K562 (cell line): ENCODE data around the gene CRNKL1. TPM values are rescaled to one million over a fixed set of nuclear protein-coding genes. Genes with fewer than 3 reads are reported as not detected.

Source experiments
- ATAC-seq: fragments of 200-7000 bp; cut with Tn5 transposase; 3 replicates; pipeline ENCODE4 v1.9.1; 2020; ENCODE audit warnings: moderate library complexity
- BruUV-seq: library from RNA; stranded (reverse); fragments of 400-500 nt; replicated peaks from 2 replicates; lab custom pipeline; 2021; lab: Mats Ljungman, UMichigan
- CTCF ChIA-PET: fragments of 300-600 bp; formaldehyde crosslinking; extraction: SDS; loops from one replicate; lab custom pipeline; 2021; ENCODE audit warnings: low intra/inter-chr PET ratio; lab: Yijun Ruan, JAX
- POLR2A ChIA-PET: fragments of 300-600, 350-650 bp; sonication (Branson Sonifier 250); formaldehyde crosslinking; extraction: SDS; loops from one replicate; lab custom pipeline; 2021; ENCODE audit warnings: antibody characterized with exemption, inconsistent platforms; lab: Yijun Ruan, JAX
- DNase-seq, 4 experiments: peaks; one replicate each; pipeline versions ENCODE4 v3.0.0 to v3.0.0-alpha.2; 2011 to 2018; ENCODE audit warnings: low spot score in 3 of 4, mixed read lengths in 3 of 4; ENCODE audit errors: extremely low read depth in 1 of 4
- FAIRE-seq: peaks from 2 replicates; lab custom pipeline; 2011; peaks lifted over from hg19 to GRCh38; lab: Jason Lieb, UNC
- H2AFZ ChIP-seq: 2 replicates; pipeline ENCODE4 v1.6.0; 2011; ENCODE audit warnings: low read depth, low read length, control low read depth, inconsistent platforms
- H3K27ac ChIP-seq: fragments of 200-600 bp; 3 replicates; pipeline ENCODE4 v1.8.0; 2011; ENCODE audit warnings: low read depth, mild to moderate bottlenecking, control low read depth, inconsistent platforms, low read length, moderate library complexity, mixed read lengths; ENCODE audit errors: extremely low read depth
- H3K27me3 ChIP-seq, 2 experiments: fragments of 300-600 bp in 1 of 2; 2 replicates in 1 of 2; 3 replicates in 1 of 2; pipeline versions ENCODE4 v1.6.0 to v1.8.0; 2011; ENCODE audit warnings: inconsistent platforms in 2 of 2, low read length in 2 of 2, mild to moderate bottlenecking in 1 of 2, mixed read lengths in 1 of 2, moderate library complexity in 1 of 2; ENCODE audit not compliant: control insufficient read depth in 2 of 2, insufficient read depth in 2 of 2
- H3K36me3 ChIP-seq: fragments of 300-600 bp; 3 replicates; pipeline ENCODE4 v1.8.0; 2011; ENCODE audit warnings: mild to moderate bottlenecking, low read length, inconsistent platforms; ENCODE audit not compliant: control insufficient read depth, insufficient read depth
- H3K4me1 ChIP-seq, 2 experiments: fragments of 200-600 bp in 1 of 2; replicated peaks in 1 of 2; 2 replicates in 1 of 2; 3 replicates in 1 of 2; pipeline versions ENCODE4 v1.5.1 to v1.8.0; 2011; ENCODE audit warnings: inconsistent platforms in 2 of 2, low read length in 2 of 2, mild to moderate bottlenecking in 1 of 2, mixed read lengths in 1 of 2, moderate library complexity in 1 of 2; ENCODE audit not compliant: control insufficient read depth in 2 of 2, insufficient read depth in 2 of 2
- H3K4me2 ChIP-seq: 2 replicates; pipeline ENCODE4 v1.6.1; 2011; ENCODE audit warnings: low read length, control low read depth, inconsistent platforms, mixed read lengths; ENCODE audit not compliant: insufficient read depth
- H3K4me3 ChIP-seq: fragments of 200-600 bp; sonication (generic), shearing (Covaris generic); 2 replicates; pipeline ENCODE4 v1.5.1; 2016; ENCODE audit warnings: control low read depth, inconsistent platforms
- H3K79me2 ChIP-seq: fragments of 200-600 bp; 3 replicates; pipeline ENCODE4 v1.8.0; 2011; ENCODE audit warnings: low read length, inconsistent platforms; ENCODE audit not compliant: control insufficient read depth, insufficient read depth
- H3K9ac ChIP-seq, 2 experiments: 2 replicates each; pipeline versions ENCODE4 v1.6.0 to v1.6.1; 2011; ENCODE audit warnings: low read depth in 2 of 2, low read length in 2 of 2, control low read depth in 1 of 2, inconsistent platforms in 1 of 2, mild to moderate bottlenecking in 1 of 2, mixed read lengths in 1 of 2; ENCODE audit not compliant: insufficient read depth in 1 of 2
- H3K9me1 ChIP-seq: one replicate; pipeline ENCODE4 v1.6.0; 2011; ENCODE audit warnings: inconsistent platforms, mild to moderate bottlenecking, low read length, moderate library complexity; ENCODE audit not compliant: control insufficient read depth, insufficient read depth
- H3K9me3 ChIP-seq: replicated peaks from 2 replicates; pipeline ENCODE4 v1.5.1; 2011; ENCODE audit warnings: low read depth, low read length, inconsistent platforms; ENCODE audit not compliant: control insufficient read depth, insufficient read depth
- H4K20me1 ChIP-seq: replicated peaks from 2 replicates; pipeline ENCODE4 v1.6.1; 2011; ENCODE audit warnings: low read length, inconsistent platforms, mixed read lengths; ENCODE audit not compliant: control insufficient read depth, insufficient read depth
- CBX1 ChIP-seq: sonication (generic); IDR thresholded peaks from 2 replicates; pipeline ENCODE4 v1.6.1; 2016; ENCODE audit warnings: antibody characterized with exemption, low read depth, mild to moderate bottlenecking
- E2F3 ChIP-seq: fragments of 250-450 bp; sonication (Bioruptor Pico); IDR thresholded peaks from 2 replicates; pipeline ENCODE4 v1.4.0; 2020; ENCODE audit warnings: mild to moderate bottlenecking
- ESRRB ChIP-seq: fragments of 250-450 bp; sonication (Bioruptor Pico); IDR thresholded peaks from 2 replicates; pipeline ENCODE4 v1.5.0; 2020; ENCODE audit warnings: mild to moderate bottlenecking, moderate library complexity, borderline replicate concordance
- FOSL1 ChIP-seq: fragments of 200-800 bp; sonication (Bioruptor generic); conservative IDR thresholded peaks from 2 replicates; pipeline ENCODE4 v1.6.1; 2016; ENCODE audit warnings: missing genetic modification characterization, missing compliant biosample characterization
- MIER1 ChIP-seq: fragments of 450-650 bp; IDR thresholded peaks from 2 replicates; pipeline ENCODE4 v1.6.1; 2016; ENCODE audit warnings: antibody characterized with exemption, mild to moderate bottlenecking, low read depth
- NEUROD1 ChIP-seq: fragments of 150-350 bp; IDR thresholded peaks from 2 replicates; pipeline ENCODE4 v1.6.1; 2014; ENCODE audit warnings: borderline replicate concordance, low read length, low read depth; ENCODE audit not compliant: partially characterized antibody
- NR4A1 ChIP-seq, 2 experiments: fragments of 250-450 bp in 1 of 2; fragments of 450-650 bp in 1 of 2; sonication (Bioruptor Pico) in 1 of 2; IDR thresholded peaks; 2 replicates each; pipeline versions ENCODE4 v1.4.0 to v1.6.1; 2016 to 2020; ENCODE audit warnings: mild to moderate bottlenecking in 2 of 2, missing compliant biosample characterization in 1 of 2, missing genetic modification characterization in 1 of 2, moderate library complexity in 1 of 2
- PTBP1 ChIP-seq: fragments of 200-400 bp; formaldehyde crosslinking; IDR thresholded peaks from 2 replicates; pipeline ENCODE4 v1.6.1; 2017; ENCODE audit warnings: low read depth, low read length
- RBM22 ChIP-seq: fragments of 200-400 bp; formaldehyde crosslinking; IDR thresholded peaks from 2 replicates; pipeline ENCODE4 v1.6.1; 2018; ENCODE audit warnings: low read length, low read depth; ENCODE audit not compliant: poor library complexity, severe bottlenecking
- SMAD4 ChIP-seq: fragments of 250-450 bp; sonication (Bioruptor Pico); conservative IDR thresholded peaks from 2 replicates; pipeline ENCODE4 v1.8.0; 2021; ENCODE audit warnings: inconsistent platforms, mild to moderate bottlenecking, moderate library complexity
- SMARCE1 ChIP-seq: fragments of 450-650 bp; IDR thresholded peaks from 2 replicates; pipeline ENCODE4 v1.7.1; 2016; ENCODE audit warnings: mild to moderate bottlenecking
- SREBF1 ChIP-seq: fragments of 150-350 bp; IDR thresholded peaks from 2 replicates; pipeline ENCODE4 v1.6.1; 2014; ENCODE audit warnings: antibody characterized with exemption, low read depth, low read length, borderline replicate concordance
- ZFP1 ChIP-seq: fragments of 450-650 bp; formaldehyde crosslinking; IDR thresholded peaks from 2 replicates; pipeline ENCODE4 v1.4.0; 2020; ENCODE audit warnings: mild to moderate bottlenecking, mixed read lengths
- ZNF146 ChIP-seq: IDR thresholded peaks from one replicate; pipeline ENCODE4 v1.6.1; 2018; ENCODE audit warnings: missing compliant biosample characterization; ENCODE audit not compliant: unreplicated experiment
- ZNF184 ChIP-seq: sonication (generic); formaldehyde crosslinking; IDR thresholded peaks from 2 replicates; pipeline ENCODE4 v1.5.0; 2020; ENCODE audit warnings: missing genetic modification reagents
- ZNF224 ChIP-seq: sonication (generic); formaldehyde crosslinking; IDR thresholded peaks from 2 replicates; pipeline ENCODE4 v1.8.0; 2022; ENCODE audit warnings: mild to moderate bottlenecking, missing genetic modification reagents
- ZNF766 ChIP-seq: fragments of 200-800 bp; sonication (Bioruptor generic); conservative IDR thresholded peaks from 2 replicates; pipeline ENCODE4 v1.6.1; 2016; ENCODE audit warnings: missing genetic modification characterization, missing compliant biosample characterization
- WGBS: fragments of 100-300 bp; shearing (Covaris generic); methylation state at CpG from one replicate; pipeline ENCODE4 v1.1.6; 2016; ENCODE audit warnings: low coverage, mixed read lengths; ENCODE audit not compliant: insufficient coverage; ENCODE audit errors: missing lambda C conversion rate; 5-methylcytosine and 5-hydroxymethylcytosine counted together
- in situ Hi-C: fragments of 300-500 bp; cut with MboI; formaldehyde crosslinking; loops from 4 replicates; pipeline ENCODE4 v1.15.0; 2018; ENCODE audit warnings: inconsistent platforms, mixed read lengths
- intact Hi-C: fragments of 100-400 bp; cut with micrococcal nuclease; formaldehyde crosslinking; loops from 2 replicates; pipeline ENCODE4 v1.14.2; 2022
- polyA plus RNA-seq, 8 experiments: library from polyadenylated mRNA; depleted of rRNA in 4 of 8; stranded (reverse) in 5 of 8; unstranded in 3 of 8; fragments of >200 nt; fragmentation: Nextera tagmentation in 2 of 8; fragmentation: Illumina TruSeq in 1 of 8; extraction: Ambion mirVana in 2 of 8; extraction: Trizol in 1 of 8; gene quantifications; 2 replicates each; pipeline versions ENCODE4 v1.2.1 to v1.2.3, GENCODE V29; 2011 to 2014; ENCODE audit warnings: inconsistent platforms in 1 of 8, missing spikeins in 1 of 8
- total RNA-seq, 7 experiments: library from RNA; depleted of rRNA in 6 of 7; stranded (reverse); fragments of >200 nt in 6 of 7; fragmentation: Illumina TruSeq in 2 of 7; extraction: Trizol in 2 of 7; gene quantifications; 2 replicates each; pipeline versions ENCODE4 v1.2.1 to v1.2.3, GENCODE V29; 2011 to 2021; ENCODE audit warnings: low replicate concordance in 1 of 7
- TF ChIP-seq, protein P1 (sequence below): fragments of 250-450 bp; sonication (Bioruptor Pico); IDR thresholded peaks from 2 replicates; pipeline ENCODE4 v1.9.0; 2021; ENCODE audit warnings: mild to moderate bottlenecking
- TF ChIP-seq, protein P2 (sequence below): sonication (generic); formaldehyde crosslinking; IDR thresholded peaks from 2 replicates; pipeline ENCODE4 v1.4.0; 2020; ENCODE audit warnings: mild to moderate bottlenecking, missing genetic modification reagents
- TF ChIP-seq, protein P3 (sequence below): fragments of 450-650 bp; IDR thresholded peaks from 2 replicates; pipeline ENCODE4 v1.6.1; 2016; ENCODE audit warnings: borderline replicate concordance

Gene CRNKL1
- total and polyA plus RNA-seq, 9 of the 15 experiments (the other 6 are each of a cell fraction or from before 2014, with no cell fraction given), result 8.1 to 17.0 (median 11.7) TPM

DNA sequence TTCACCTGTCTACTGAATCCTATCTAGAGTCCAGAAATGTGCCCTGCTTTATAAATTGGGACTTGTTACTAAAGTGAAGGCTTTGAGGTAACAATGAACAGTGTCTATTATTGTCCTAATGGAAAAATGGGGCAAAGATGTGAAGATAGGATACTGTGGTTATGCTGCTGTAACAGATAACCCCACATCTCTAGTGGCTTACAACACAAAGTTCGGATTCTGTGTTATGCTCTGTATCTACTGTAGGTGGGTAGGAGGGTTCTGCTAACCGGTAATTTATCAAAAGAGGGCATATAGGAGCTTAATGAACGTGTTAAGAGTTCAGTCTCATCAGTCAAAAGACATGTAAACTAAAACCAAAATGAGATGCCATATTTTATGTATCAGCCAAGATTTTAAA is 28.9 kb downstream of the CRNKL1 start:
- no peak overlapping the region for H3K9ac ChIP-seq
- in situ Hi-C loops, result no loop called here
- H3K79me2 ChIP-seq, result peaks cover 72% of the 10 kb centered on the region
- H3K4me2 ChIP-seq, result no peak overlapping the region
- CTCF ChIA-PET, result no interaction called here
- H4K20me1 ChIP-seq, result 0 out of 2 replicates have a peak, but pooled peaks cover 2% of the 10 kb centered on the region
- no peaks in the 10 kb centered on the region for H3K27me3 ChIP-seq
- DNase-seq, result no peak
- no peaks in the 10 kb centered on the region for H3K9me3 ChIP-seq
- no peak overlapping the region for H3K4me3 ChIP-seq
- H3K27ac ChIP-seq, result no peak overlapping the region
- H3K9me1 ChIP-seq, result no peaks in the 10 kb centered on the region
- no peak for ATAC-seq
- WGBS, result 69% methylated on average over 2 of the region's 3 CpGs
- H3K4me1 ChIP-seq, result peaks cover 0 to 7% of the 10 kb centered on the region in 2 experiments; a peak in 3 of 5 replicates
- no peak for FAIRE-seq
- TF ChIP-seq SMARCE1 (no peak), CBX1 (no peak), ZNF184 (CRISPR knock-in tag) (no peak), ZNF766 (CRISPR knock-in tag) (no peak), NEUROD1 (no peak), ESRRB (CRISPR knock-in tag) (no peak), SMAD4 (CRISPR knock-in tag) (no peak), MIER1 (no peak), ZNF224 (CRISPR knock-in tag) (no peak), E2F3 (CRISPR knock-in tag) (no peak), ZFP1 (CRISPR knock-in tag) (no peak), NR4A1 (CRISPR knock-in tag; IDR thresholded peaks at IDR 0.05) (no peak), NR4A1 (tag; IDR thresholded peaks at IDR 0.05) (no peak), FOSL1 (tag) (no peak), PTBP1 (no peak), ZNF146 (CRISPR knock-in tag) (no peak), RBM22 (no peak), SREBF1 (no peak)
- TF ChIP-seq, protein P1, sequence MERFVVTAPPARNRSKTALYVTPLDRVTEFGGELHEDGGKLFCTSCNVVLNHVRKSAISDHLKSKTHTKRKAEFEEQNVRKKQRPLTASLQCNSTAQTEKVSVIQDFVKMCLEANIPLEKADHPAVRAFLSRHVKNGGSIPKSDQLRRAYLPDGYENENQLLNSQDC (CRISPR knock-in tag), result no peak
- TF ChIP-seq, protein P2, sequence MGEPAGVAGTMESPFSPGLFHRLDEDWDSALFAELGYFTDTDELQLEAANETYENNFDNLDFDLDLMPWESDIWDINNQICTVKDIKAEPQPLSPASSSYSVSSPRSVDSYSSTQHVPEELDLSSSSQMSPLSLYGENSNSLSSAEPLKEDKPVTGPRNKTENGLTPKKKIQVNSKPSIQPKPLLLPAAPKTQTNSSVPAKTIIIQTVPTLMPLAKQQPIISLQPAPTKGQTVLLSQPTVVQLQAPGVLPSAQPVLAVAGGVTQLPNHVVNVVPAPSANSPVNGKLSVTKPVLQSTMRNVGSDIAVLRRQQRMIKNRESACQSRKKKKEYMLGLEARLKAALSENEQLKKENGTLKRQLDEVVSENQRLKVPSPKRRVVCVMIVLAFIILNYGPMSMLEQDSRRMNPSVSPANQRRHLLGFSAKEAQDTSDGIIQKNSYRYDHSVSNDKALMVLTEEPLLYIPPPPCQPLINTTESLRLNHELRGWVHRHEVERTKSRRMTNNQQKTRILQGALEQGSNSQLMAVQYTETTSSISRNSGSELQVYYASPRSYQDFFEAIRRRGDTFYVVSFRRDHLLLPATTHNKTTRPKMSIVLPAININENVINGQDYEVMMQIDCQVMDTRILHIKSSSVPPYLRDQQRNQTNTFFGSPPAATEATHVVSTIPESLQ (CRISPR knock-in tag), result no peak
- TF ChIP-seq, protein P3, sequence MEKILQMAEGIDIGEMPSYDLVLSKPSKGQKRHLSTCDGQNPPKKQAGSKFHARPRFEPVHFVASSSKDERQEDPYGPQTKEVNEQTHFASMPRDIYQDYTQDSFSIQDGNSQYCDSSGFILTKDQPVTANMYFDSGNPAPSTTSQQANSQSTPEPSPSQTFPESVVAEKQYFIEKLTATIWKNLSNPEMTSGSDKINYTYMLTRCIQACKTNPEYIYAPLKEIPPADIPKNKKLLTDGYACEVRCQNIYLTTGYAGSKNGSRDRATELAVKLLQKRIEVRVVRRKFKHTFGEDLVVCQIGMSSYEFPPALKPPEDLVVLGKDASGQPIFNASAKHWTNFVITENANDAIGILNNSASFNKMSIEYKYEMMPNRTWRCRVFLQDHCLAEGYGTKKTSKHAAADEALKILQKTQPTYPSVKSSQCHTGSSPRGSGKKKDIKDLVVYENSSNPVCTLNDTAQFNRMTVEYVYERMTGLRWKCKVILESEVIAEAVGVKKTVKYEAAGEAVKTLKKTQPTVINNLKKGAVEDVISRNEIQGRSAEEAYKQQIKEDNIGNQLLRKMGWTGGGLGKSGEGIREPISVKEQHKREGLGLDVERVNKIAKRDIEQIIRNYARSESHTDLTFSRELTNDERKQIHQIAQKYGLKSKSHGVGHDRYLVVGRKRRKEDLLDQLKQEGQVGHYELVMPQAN, result no peak
- no peak overlapping the region for H2AFZ ChIP-seq
- no TSS peak for BruUV-seq
- peaks cover 62% of the 10 kb centered on the region for H3K36me3 ChIP-seq
- POLR2A ChIA-PET, result no interaction called here
- intact Hi-C loops, result no loop called here
